Neural cell (in vitro differentiated cells): ENCODE data around the gene P2RX3. TPM values are rescaled to one million over a fixed set of nuclear protein-coding genes. Genes with fewer than 3 reads are reported as not detected.

Source experiments
- H2AFZ ChIP-seq: fragments of 200-600, 300-800 bp; sonication (generic), shearing (Covaris generic); 2 replicates; pipeline ENCODE4 v1.6.0; 2014; ENCODE audit warnings: low read depth, mild to moderate bottlenecking, antibody characterized with exemption, low read length, moderate library complexity
- H3F3A ChIP-seq: fragments of 200-600 bp; shearing (Covaris generic); 2 replicates; pipeline ENCODE4 v1.6.1; 2016; ENCODE audit warnings: mild to moderate bottlenecking, moderate library complexity, mixed read lengths, antibody characterized with exemption, low read length; ENCODE audit not compliant: insufficient read depth, poor library complexity, severe bottlenecking
- H3K27ac ChIP-seq: fragments of 200-600, 300-800 bp; sonication (generic), shearing (Covaris generic); 2 replicates; pipeline ENCODE4 v1.5.1; 2014; ENCODE audit warnings: mild to moderate bottlenecking, low read length, moderate library complexity
- H3K27me3 ChIP-seq: fragments of 300-800, 200-600 bp; sonication (generic), shearing (Covaris generic); 2 replicates; pipeline ENCODE4 v1.6.0; 2014; ENCODE audit warnings: mild to moderate bottlenecking, low read depth, low read length, moderate library complexity; ENCODE audit not compliant: insufficient read depth
- H3K36me3 ChIP-seq: fragments of 300-800, 200-600 bp; sonication (generic), shearing (Covaris generic); 2 replicates; pipeline ENCODE4 v1.5.1; 2014; ENCODE audit warnings: mild to moderate bottlenecking, antibody characterized with exemption, low read length, moderate library complexity; ENCODE audit not compliant: insufficient read depth
- H3K4me2 ChIP-seq: fragments of 300-800, 200-600 bp; sonication (generic), shearing (Covaris generic); 2 replicates; pipeline ENCODE4 v1.6.0; 2014; ENCODE audit warnings: mild to moderate bottlenecking, low read length
- H3K4me3 ChIP-seq: fragments of 300-800, 200-600 bp; sonication (generic), shearing (Covaris generic); 2 replicates; pipeline ENCODE4 v1.5.1; 2014; ENCODE audit warnings: mild to moderate bottlenecking, low read length, moderate library complexity
- H3K79me2 ChIP-seq: fragments of 200-600 bp; shearing (Covaris generic); replicated peaks from 2 replicates; pipeline ENCODE4 v1.6.0; 2014; ENCODE audit warnings: mild to moderate bottlenecking, low read length, moderate library complexity; ENCODE audit not compliant: insufficient read depth
- H3K9ac ChIP-seq: fragments of 300-800, 200-600 bp; sonication (generic), shearing (Covaris generic); 2 replicates; pipeline ENCODE4 v1.6.1; 2016; ENCODE audit warnings: mild to moderate bottlenecking, low read length, mixed read lengths
- H3K9me2 ChIP-seq: fragments of 200-600 bp; shearing (Covaris generic); 2 replicates; pipeline ENCODE4 v1.6.1; 2016; ENCODE audit warnings: mild to moderate bottlenecking, low read length, mixed read lengths; ENCODE audit not compliant: insufficient read depth
- H3K9me3 ChIP-seq: fragments of 200-600, 300-800 bp; sonication (generic), shearing (Covaris generic); 2 replicates; pipeline ENCODE4 v1.6.1; 2016; ENCODE audit warnings: mild to moderate bottlenecking, mixed run types, low read length, moderate library complexity, mixed read lengths
- H4K20me1 ChIP-seq: fragments of 200-600 bp; shearing (Covaris generic); 2 replicates; pipeline ENCODE4 v1.6.1; 2016; ENCODE audit warnings: mild to moderate bottlenecking, mixed run types; ENCODE audit not compliant: insufficient read depth
- CTCF ChIP-seq: fragments of 450-650 bp; IDR thresholded peaks from 2 replicates; pipeline ENCODE4 v1.5.1; 2014; ENCODE audit warnings: antibody characterized with exemption, mild to moderate bottlenecking, moderate library complexity; ENCODE audit not compliant: poor library complexity, severe bottlenecking
- EP300 ChIP-seq: fragments of 450-650 bp; conservative IDR thresholded peaks from 2 replicates; pipeline ENCODE4 v1.6.1; 2014; ENCODE audit warnings: antibody characterized with exemption, mild to moderate bottlenecking, moderate library complexity; ENCODE audit not compliant: poor library complexity, severe bottlenecking
- EZH2 ChIP-seq: fragments of 200-600, 300-800 bp; shearing (Covaris generic), sonication (generic); IDR thresholded peaks from 2 replicates; pipeline ENCODE4 v1.6.1; 2014; ENCODE audit warnings: antibody characterized with exemption, low read length, borderline replicate concordance, mild to moderate bottlenecking; ENCODE audit not compliant: insufficient read depth, poor library complexity, severe bottlenecking
- MXI1 ChIP-seq: fragments of 450-650 bp; conservative IDR thresholded peaks from 2 replicates; pipeline ENCODE4 v1.6.1; 2014; ENCODE audit warnings: antibody characterized with exemption, mild to moderate bottlenecking; ENCODE audit not compliant: poor library complexity, severe bottlenecking
- POLR2AphosphoS5 ChIP-seq: IDR thresholded peaks from 2 replicates; pipeline ENCODE4 v1.6.1; 2012
- RAD21 ChIP-seq: fragments of 450-650 bp; conservative IDR thresholded peaks from 2 replicates; pipeline ENCODE4 v1.6.1; 2014; ENCODE audit warnings: antibody characterized with exemption, mild to moderate bottlenecking, moderate library complexity
- REST ChIP-seq: IDR thresholded peaks from 2 replicates; pipeline ENCODE4 v1.6.1; 2012; ENCODE audit warnings: borderline replicate concordance
- SMC3 ChIP-seq: fragments of 450-650 bp; conservative IDR thresholded peaks from 2 replicates; pipeline ENCODE4 v1.6.1; 2014; ENCODE audit warnings: antibody characterized with exemption, mild to moderate bottlenecking, moderate library complexity; ENCODE audit not compliant: poor library complexity
- TAF1 ChIP-seq: IDR thresholded peaks from 2 replicates; pipeline ENCODE4 v1.6.1; 2012; ENCODE audit warnings: low read depth
- polyA plus RNA-seq: library from polyadenylated mRNA; depleted of rRNA; stranded (reverse); fragments of >200 nt; gene quantifications from 2 replicates; pipeline ENCODE4 v1.2.3, GENCODE V29; 2014

Gene P2RX3
- polyA plus RNA-seq, 1 donor from 2014 or later, result not detected

GRCh38 chr11:57370941-57371340 lies 32.8 kb downstream of the P2RX3 start:
- Histone ChIP-seq H2AFZ (no peak overlapping the region), H3K9ac (no peak overlapping the region), H4K20me1 (no peaks in the 10 kb centered on the region), H3K36me3 (no peaks in the 10 kb centered on the region), H3K9me2 (no peaks in the 10 kb centered on the region), H3K4me2 (no peak overlapping the region), H3K79me2 (no peaks in the 10 kb centered on the region), H3F3A (no peaks in the 10 kb centered on the region), H3K27me3 (no peaks in the 10 kb centered on the region), H3K27ac (no peak overlapping the region), H3K9me3 (no peaks in the 10 kb centered on the region), H3K4me3 (no peak overlapping the region)
- TF ChIP-seq CTCF (no peak), MXI1 (no peak), EZH2 (no peak)

- Histone ChIP-seq H3K4me3 (no peak overlapping the region), H3K9me2 (no peaks in the 10 kb centered on the region), H3K4me2 (no peak overlapping the region), H3K9me3 (no peaks in the 10 kb centered on the region), H3K9ac (no peak overlapping the region), H4K20me1 (no peaks in the 10 kb centered on the region), H3K36me3 (no peaks in the 10 kb centered on the region), H2AFZ (no peak overlapping the region), H3K79me2 (no peaks in the 10 kb centered on the region), H3K27ac (no peak overlapping the region), H3K27me3 (no peaks in the 10 kb centered on the region), H3F3A (no peaks in the 10 kb centered on the region)
- no peak for TF ChIP-seq MXI1
- TF ChIP-seq EP300, result no peak
- TF ChIP-seq EZH2, result no peak
- TF ChIP-seq CTCF, result no peak
- no peak for TF ChIP-seq REST
- no peak for TF ChIP-seq TAF1
- TF ChIP-seq SMC3, result no peak
- TF ChIP-seq RAD21, result no peak
- no peak for TF ChIP-seq POLR2AphosphoS5
Observed at GRCh38 chr11:57373146-57373545, 35.0 kb downstream of the P2RX3 start.
